A549 (cell line): ENCODE data around the gene ODC1.

ENCODE experiments used
- CBX2 ChIP-seq: fragments of 200-600 bp; sonication (generic); IDR thresholded peaks from 2 replicates; pipeline ENCODE4 v1.6.1; 2016; ENCODE audit warnings: low read depth, mild to moderate bottlenecking, borderline replicate concordance
- ESRRA ChIP-seq: fragments of 150-350 bp; IDR thresholded peaks from 2 replicates; pipeline ENCODE4 v1.6.1; 2014; ENCODE audit warnings: mild to moderate bottlenecking, low read length, borderline replicate concordance
- JUN ChIP-seq, 2 experiments: fragments of >200 bp; sonication (Bioruptor Twin); formaldehyde crosslinking; IDR thresholded peaks; 2 replicates in 1 of 2; 3 replicates in 1 of 2; pipeline ENCODE4 v1.6.1; 2016 to 2017
- JUNB ChIP-seq: fragments of >200 bp; sonication (Bioruptor Twin); formaldehyde crosslinking; IDR thresholded peaks from 2 replicates; pipeline ENCODE4 v1.6.1; 2016
- POLR2AphosphoS2 ChIP-seq: conservative IDR thresholded peaks from 2 replicates; pipeline ENCODE4 v1.6.1; 2012; ENCODE audit warnings: low read length, improper control_type of control experiment, inconsistent platforms
- RAD21 ChIP-seq, 2 experiments: fragments of >200 bp in 1 of 2; sonication (Bioruptor Twin) in 1 of 2; formaldehyde crosslinking in 1 of 2; IDR thresholded peaks in 1 of 2; conservative IDR thresholded peaks in 1 of 2; 2 replicates in 1 of 2; 3 replicates in 1 of 2; pipeline ENCODE4 v1.6.1; 2012 to 2018; ENCODE audit warnings: inconsistent platforms in 1 of 2
- TF ChIP-seq, protein P1 (sequence below): fragments of >200 bp; sonication (Bioruptor Twin); formaldehyde crosslinking; IDR thresholded peaks from 3 replicates; pipeline ENCODE4 v1.5.1; 2016

DNA sequence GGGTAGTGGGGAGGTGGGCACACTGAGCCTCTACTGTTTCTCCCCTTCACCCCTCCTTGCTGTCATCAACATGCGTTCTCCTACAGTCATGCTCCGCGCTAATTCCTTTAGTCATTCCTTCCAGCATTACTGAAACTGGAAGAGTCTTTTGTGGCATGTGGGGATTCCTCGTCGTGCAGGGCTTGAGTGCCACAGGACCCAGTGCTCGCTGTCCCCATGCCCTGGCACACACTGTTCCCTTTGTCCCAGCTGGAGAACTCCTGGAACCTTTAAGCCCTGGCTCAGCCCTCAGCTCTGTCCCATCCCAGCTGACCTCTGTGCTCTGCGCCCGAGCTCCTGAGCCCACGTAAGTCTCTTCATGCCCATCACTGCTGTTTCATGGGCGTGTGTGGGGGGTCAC is 42.1 kb downstream of the ODC1 start:
- no peak for TF ChIP-seq POLR2AphosphoS2
- no peak for TF ChIP-seq ESRRA
- TF ChIP-seq JUNB, result no peak
- TF ChIP-seq, protein P1, sequence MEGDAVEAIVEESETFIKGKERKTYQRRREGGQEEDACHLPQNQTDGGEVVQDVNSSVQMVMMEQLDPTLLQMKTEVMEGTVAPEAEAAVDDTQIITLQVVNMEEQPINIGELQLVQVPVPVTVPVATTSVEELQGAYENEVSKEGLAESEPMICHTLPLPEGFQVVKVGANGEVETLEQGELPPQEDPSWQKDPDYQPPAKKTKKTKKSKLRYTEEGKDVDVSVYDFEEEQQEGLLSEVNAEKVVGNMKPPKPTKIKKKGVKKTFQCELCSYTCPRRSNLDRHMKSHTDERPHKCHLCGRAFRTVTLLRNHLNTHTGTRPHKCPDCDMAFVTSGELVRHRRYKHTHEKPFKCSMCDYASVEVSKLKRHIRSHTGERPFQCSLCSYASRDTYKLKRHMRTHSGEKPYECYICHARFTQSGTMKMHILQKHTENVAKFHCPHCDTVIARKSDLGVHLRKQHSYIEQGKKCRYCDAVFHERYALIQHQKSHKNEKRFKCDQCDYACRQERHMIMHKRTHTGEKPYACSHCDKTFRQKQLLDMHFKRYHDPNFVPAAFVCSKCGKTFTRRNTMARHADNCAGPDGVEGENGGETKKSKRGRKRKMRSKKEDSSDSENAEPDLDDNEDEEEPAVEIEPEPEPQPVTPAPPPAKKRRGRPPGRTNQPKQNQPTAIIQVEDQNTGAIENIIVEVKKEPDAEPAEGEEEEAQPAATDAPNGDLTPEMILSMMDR, result no peak
- TF ChIP-seq JUN (IDR thresholded peaks at IDR 0.05), result no peak
- no peak for TF ChIP-seq RAD21 (conservative IDR thresholded peaks at IDR 0.05 in 1 of 2, IDR thresholded peaks at IDR 0.05 in 1 of 2)
- no peak for TF ChIP-seq CBX2
